SK-N-MC (cell line): ENCODE measurements around the gene CCDC102A.

ENCODE experiments used
- DNase-seq: peaks from one replicate; pipeline ENCODE4 v3.0.0-alpha.2; 2011; ENCODE audit warnings: low read depth, low spot score
- H3K27ac ChIP-seq: fragments of 200-600 bp; sonication (generic); 2 replicates; pipeline ENCODE4 v1.5.1; 2016; ENCODE audit warnings: mixed run types
- H3K36me3 ChIP-seq: fragments of 200-600 bp; sonication (generic); 2 replicates; pipeline ENCODE4 v1.6.1; 2017; ENCODE audit warnings: antibody characterized with exemption, low read length, mixed read lengths; ENCODE audit not compliant: insufficient read depth
- H3K4me3 ChIP-seq: fragments of 200-600 bp; sonication (generic); 2 replicates; pipeline ENCODE4 v1.5.1; 2016
- H3K9ac ChIP-seq: fragments of 200-600 bp; sonication (generic); 2 replicates; pipeline ENCODE4 v1.8.0; 2017; ENCODE audit warnings: mixed run types, mixed read lengths; ENCODE audit not compliant: insufficient read length
- H3K9me3 ChIP-seq: fragments of 200-600 bp; sonication (generic); 2 replicates; pipeline ENCODE4 v1.6.1; 2017; ENCODE audit warnings: low read depth, mild to moderate bottlenecking, antibody characterized with exemption, low read length, moderate library complexity, mixed read lengths
- EZH2 ChIP-seq: fragments of 200-600 bp; sonication (generic); IDR thresholded peaks from one replicate; pipeline ENCODE4 v1.6.1; 2017; ENCODE audit warnings: antibody characterized with exemption
- FOXP2 ChIP-seq: optimal IDR thresholded peaks from 2 replicates; pipeline ENCODE3; 2011; ENCODE audit warnings: mild to moderate bottlenecking, moderate library complexity; ENCODE audit not compliant: insufficient read depth; ENCODE audit errors: extremely low read length, control extremely low read depth
- POLR2AphosphoS5 ChIP-seq: IDR thresholded peaks from 2 replicates; pipeline ENCODE4 v1.6.1; 2012; ENCODE audit warnings: mild to moderate bottlenecking, low read depth, low read length, borderline replicate concordance

CCDC102A gene

DNA sequence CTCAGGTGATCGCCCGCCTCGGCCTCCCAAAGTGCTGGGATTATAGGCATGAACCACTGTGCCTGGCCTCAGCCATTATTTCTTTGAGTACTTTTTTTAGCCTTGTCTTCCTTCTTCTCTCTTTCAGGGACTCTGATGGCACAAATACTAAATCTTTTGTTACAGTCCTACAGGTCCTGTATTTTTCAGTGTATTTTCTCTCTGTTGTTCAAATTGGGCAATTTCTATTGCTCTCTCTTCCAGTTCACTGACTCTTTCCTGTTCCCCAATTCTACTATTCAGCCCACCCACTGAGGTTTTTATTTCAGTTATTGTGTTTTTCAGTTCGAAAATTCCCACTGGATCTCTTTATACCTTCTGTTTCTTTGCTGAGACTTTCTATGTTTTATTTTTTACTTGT, 42.6 kb downstream of the CCDC102A start:
- DNase-seq: no peak
- Histone ChIP-seq H3K36me3 (no peaks in the 10 kb centered on the region), H3K27ac (no peak overlapping the region), H3K9me3 (no peaks in the 10 kb centered on the region), H3K9ac (no peak overlapping the region), H3K4me3 (no peak overlapping the region)
- TF ChIP-seq FOXP2 (no peak), POLR2AphosphoS5 (no peak), EZH2 (no peak)

DNA sequence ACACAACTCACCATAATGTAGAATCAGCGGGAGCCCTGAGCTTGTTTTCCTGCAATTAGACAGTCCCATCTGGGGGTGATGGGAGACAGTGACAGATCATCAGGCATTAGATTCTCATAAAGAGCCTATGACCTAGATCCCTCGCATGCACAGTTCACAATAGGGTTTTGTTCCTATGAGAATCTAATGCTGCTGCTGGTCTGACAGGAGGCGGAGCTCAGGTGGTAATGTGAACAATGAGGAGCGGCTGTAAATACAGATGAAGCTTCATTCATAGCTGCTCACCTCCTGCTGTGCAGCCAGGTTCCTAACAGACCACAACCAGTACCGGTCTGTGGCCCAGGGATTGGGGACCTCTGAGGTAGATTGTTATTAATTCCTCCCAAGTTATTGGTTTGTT, 47.1 kb downstream of the CCDC102A start:
- Histone ChIP-seq H3K9ac (no peak overlapping the region), H3K27ac (no peak overlapping the region), H3K36me3 (no peaks in the 10 kb centered on the region), H3K4me3 (no peak overlapping the region), H3K9me3 (no peaks in the 10 kb centered on the region)
- TF ChIP-seq FOXP2: no peak
- TF ChIP-seq POLR2AphosphoS5: no peak
- no peak for DNase-seq

DNA sequence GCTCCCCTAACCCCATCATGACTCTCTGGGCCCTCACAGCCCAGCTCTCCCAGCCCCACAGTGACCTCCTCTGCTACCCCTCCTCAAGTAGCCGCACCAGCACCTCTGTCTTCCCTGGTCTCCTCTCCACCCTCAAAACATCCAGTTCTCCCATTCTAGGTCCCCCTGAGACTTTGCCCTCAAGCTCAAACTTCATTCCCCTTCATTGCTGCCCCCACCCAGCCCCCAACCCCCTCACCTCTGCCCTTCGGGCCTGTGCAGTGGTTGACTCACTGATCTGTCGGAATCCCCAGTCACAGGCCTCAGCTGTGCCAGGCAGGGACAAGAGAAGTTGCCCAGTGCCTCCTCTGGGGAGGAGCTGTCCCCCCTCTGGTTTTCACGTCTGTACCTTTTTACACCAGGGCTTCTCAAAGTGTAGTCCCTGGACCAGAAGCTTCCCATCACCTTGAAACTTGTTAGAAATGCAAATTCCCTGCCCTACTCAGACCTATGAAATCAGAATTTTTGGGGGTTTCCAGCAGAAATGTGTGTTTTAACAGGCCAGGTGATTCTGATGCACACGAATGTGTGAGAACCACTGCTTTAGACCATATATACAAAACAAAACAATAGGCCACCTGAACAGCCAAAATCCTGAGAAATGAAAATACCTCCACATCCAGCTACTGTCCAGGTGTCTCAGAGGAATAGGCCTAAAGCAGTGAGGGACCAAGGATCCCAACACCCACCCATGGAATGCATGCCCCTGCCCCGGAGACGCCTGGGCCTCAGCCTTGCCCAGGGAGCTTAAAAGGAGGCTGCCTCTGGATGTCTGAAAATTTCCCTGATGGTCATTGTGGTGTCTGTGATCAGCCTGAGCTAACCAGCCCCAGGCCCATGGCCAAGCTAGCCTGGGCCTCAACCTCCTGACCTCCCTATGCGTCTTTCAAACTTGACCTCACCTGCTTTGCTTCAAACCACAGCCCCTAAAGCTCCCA, 49.2 kb downstream of the CCDC102A start:
- H3K36me3 ChIP-seq: no peaks in the 10 kb centered on the region
- H3K9ac ChIP-seq: no peak overlapping the region
- H3K9me3 ChIP-seq: no peaks in the 10 kb centered on the region
- TF ChIP-seq FOXP2 (no peak), EZH2 (no peak), POLR2AphosphoS5 (no peak)
- peak overlapping the region; percentile 58 for H3K4me3 ChIP-seq
- H3K27ac ChIP-seq: no peak overlapping the region
- DNase-seq: no peak

DNA sequence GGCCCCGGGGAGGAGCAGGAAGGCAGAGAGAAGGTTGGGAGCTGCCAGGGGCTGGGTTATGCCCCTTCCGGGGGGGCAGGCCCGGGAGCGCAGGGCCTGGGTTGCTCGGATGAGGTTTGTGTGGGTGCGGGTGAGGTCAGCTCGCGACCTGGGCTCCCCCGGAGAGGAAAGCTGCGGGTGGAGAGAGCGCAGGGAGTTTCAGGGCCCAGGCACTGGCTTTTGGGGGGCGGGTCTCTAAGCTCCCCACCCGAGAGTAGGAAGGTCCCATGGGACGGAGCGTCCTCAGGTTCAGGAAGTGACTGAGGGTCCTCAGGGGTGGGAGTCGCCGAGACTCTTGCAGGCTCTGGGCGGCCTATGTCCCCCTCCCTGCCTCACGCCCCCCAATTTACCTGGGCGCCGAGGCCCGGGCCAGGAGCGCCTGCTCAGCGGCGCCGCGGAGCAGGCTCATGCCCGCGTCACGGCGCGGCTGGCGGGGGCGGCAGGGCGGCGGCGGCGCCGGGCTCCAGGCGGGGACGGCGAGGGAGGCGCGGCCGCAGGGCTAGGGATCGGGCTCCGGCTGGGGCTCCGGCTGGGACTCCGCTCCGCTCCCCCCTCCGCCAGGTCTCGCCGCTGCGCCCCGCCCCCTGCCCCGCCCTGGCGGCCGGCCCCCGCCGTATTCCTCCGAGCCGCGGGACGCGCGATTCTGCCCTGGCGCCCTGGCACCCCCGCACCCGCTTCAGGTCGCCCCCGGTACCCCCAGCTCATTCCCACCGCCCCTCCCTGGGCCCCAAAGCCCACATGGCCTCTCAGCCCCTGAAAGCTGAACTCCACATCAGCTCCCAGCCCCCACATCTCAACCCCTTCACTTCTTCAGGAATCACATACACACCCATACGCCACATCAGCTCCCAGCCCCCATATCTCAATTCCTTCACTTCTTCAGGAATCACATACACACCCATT, 50.2 kb downstream of the CCDC102A start, which contains the start of gene DOK4:
TSS of gene DOK4 (minus strand) at position 578 of the 942 bp plus-strand sequence. CDS start 6,986 bp downstream, outside the sequence.
- no peaks in the 10 kb centered on the region for H3K9me3 ChIP-seq
- H3K9ac ChIP-seq: no peak within 1 kb of the TSS
- TF ChIP-seq EZH2 (no peak), POLR2AphosphoS5 (no peak), FOXP2 (no peak)
- peak within 1 kb of the TSS; percentile 73 for H3K4me3 ChIP-seq
- H3K27ac ChIP-seq: no peak within 1 kb of the TSS
- no peak for DNase-seq
- no peaks in the 10 kb centered on the region for H3K36me3 ChIP-seq

DNA sequence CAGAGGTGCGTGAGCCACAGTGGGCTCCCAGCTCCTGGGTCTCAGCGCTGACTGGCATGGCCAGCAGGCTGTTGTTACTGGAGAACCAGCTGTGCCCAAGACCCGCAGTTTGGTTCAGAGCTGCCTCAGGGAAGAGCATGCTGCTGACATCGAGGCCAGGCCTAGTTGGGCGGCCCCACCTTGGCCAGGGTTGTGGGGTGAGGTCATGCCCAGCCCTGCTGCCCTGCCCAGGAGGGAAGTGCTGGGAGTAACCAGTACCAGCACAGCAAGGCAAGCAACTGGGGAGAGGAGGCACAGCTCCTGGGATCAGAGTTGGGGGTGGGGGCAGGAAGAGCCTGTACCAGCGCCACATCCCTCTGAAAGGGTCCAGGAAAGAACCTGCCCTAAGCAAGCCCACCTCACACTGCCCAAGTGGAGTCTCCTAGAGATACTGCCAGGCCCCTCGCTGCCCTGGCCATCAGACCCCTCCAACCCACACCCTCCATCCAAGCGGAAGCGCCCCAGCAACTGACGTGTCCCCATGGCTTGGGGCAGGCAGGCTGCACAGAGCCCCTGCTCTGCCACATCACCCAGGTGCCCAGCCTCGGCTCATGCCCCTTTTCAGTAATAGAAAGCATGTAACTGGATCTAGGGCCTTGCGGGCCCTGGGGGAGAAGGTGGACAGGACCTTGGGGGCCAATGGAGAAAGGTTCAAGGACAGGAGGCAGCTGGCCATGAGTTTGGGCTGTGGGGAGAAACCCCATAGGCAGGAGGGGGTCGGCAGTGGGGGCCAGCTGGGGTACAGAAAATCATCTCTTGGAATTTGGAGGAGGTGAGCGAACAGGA, 51.1 kb downstream of the CCDC102A start:
- Histone ChIP-seq H3K4me3 (peak overlapping the region; percentile 73), H3K9ac (no peak overlapping the region), H3K27ac (no peak overlapping the region), H3K36me3 (no peaks in the 10 kb centered on the region), H3K9me3 (no peaks in the 10 kb centered on the region)
- no peak for DNase-seq
- TF ChIP-seq POLR2AphosphoS5: no peak
- no peak for TF ChIP-seq EZH2
- TF ChIP-seq FOXP2: no peak

DNA sequence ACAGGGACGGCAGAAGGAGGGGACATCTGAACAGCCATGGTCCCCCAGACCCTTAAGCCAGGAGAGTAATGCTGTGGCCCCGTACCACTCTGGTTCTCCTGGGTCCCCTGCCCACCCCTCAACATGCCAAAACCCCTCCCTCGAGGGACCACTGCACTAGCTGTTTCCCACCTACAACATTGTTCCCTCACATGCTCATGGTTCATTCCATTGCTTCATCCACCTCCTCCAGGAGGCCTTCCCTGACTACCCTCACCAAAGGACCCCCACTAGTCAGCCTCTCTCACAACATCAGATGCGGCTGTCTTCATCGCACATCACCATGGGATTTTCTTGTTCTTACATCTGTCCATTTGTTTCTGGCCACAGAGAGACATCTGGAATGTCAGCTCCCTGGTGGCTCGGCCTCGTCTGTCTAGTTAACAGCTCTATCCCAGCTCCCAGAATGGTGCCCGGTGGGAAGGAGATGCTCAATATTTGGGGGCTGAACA, 51.8 kb downstream of the CCDC102A start:
- no peak for DNase-seq
- Histone ChIP-seq H3K4me3 (no peak overlapping the region), H3K9me3 (no peaks in the 10 kb centered on the region), H3K9ac (no peak overlapping the region), H3K27ac (no peak overlapping the region), H3K36me3 (no peaks in the 10 kb centered on the region)
- no peak for TF ChIP-seq EZH2
- TF ChIP-seq FOXP2: no peak
- no peak for TF ChIP-seq POLR2AphosphoS5

DNA sequence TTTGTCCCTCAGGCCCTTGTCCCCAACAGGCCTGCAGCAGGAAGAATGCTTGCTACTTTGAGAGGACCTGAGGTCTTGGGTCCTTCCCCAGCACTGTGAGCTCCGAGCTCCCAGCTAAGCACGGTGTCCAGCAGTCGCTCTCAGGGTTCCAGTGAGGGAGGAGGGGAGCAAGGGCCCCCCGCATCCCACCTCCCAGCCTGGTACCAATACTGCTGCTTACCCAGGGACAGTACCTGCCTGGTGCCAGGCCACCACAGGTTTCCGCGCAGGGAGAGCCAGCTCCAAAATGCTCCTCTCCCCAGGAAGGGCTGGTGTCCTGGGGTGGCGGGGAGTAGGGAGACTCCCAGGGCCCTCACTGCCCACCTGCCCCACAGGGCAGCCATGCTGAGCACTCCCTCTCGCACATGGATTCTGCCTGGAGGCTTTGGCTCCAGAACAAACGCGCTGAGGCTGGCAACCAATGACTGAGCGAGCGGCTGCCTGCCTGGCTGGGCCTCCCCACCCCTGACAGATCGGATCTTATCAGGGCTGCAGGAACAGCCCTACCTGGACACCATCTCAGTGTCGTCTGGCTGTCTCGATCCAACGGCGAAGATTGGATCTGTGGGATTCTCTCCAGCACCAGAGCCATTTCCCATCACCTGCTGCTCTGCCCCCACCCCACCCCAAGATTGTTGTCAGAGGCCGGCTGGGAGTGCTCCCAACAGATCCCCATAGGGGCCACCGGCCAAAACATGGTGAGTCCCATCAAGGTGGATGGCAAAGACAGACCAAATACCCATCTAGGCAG, 52.5 kb downstream of the CCDC102A start:
- no peak for TF ChIP-seq FOXP2
- no peak for TF ChIP-seq EZH2
- DNase-seq: no peak
- H3K9ac ChIP-seq: no peak overlapping the region
- H3K9me3 ChIP-seq: no peaks in the 10 kb centered on the region
- H3K4me3 ChIP-seq: no peak overlapping the region
- H3K36me3 ChIP-seq: no peaks in the 10 kb centered on the region
- no peak overlapping the region for H3K27ac ChIP-seq
